GM18870 (cell line): ENCODE measurements around the gene CDC27.
"Not testable (repeated sequence)": the region's sequence is repeated elsewhere in the genome, so short reads cannot be mapped to it uniquely, and the experiment has no call there.

ENCODE experiments used
- ATAC-seq: cut with Tn5 transposase; IDR thresholded peaks from one replicate; pipeline ENCODE4 v1.9.1; 2021; ENCODE audit warnings: moderate library complexity; ENCODE audit not compliant: unreplicated experiment

The CDC27 gene

DNA sequence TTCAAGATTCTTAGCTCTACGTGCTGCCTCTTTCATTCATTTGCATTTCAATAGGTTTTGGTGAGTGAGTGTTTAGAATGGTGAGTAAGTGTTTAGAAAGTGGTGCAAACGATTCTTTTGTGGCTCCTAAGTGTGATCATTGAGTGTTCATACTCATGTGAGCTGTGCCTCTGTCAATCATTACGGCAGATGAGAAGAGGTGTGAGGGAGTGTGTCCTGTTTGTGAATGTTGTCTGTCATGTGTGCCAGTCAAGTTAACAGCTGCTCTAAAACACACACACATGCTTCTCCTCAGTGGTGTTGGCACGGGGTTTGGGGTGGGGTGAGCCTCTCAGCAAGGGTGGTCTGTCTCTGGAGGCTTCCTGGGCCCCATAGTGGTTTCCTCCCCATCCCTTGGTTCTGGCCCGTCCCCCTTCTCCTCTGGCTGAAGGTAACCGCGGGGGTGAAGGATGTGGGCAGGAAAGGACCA is 31.5 kb upstream of the CDC27 start:
- no peak for ATAC-seq

DNA sequence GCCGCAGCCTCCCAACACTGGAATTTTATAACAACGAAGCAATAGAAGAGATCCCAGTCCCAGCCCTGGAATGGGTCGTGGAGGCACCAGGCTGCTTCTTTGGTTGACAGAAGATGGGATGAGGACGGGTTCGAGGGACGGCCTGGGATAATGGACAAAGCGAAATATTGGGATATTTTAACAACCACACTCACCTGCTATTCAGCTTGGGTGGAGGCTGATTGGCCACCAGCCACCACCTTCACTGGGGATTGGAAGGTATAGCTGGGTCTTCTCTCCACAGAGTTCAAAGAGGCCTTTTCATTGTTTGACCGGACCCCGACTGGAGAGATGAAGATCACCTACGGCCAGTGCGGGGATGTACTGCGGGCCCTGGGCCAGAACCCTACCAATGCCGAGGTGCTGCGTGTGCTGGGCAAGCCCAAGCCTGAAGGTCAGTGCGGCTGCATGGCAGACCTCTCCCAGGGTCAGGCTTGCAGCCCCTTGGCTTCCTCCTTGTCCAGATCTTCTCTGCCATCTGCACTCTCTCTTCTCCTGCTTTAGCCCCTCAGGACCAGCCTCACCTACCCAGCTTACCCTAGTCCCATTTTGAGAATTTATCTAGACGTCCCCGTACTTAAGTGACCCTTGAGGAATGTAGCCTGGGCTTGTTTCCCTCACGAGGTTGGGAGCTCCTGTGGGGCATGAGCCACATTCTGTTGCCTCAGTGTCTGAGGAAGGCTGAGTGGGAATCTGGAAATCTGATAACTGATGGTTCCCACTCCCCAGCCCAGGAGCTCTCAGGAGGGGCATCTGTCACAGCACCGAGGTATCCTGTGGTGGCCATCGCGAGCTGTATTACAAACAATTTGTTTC is 30.8 kb upstream of the CDC27 start:
- no peak for ATAC-seq

DNA sequence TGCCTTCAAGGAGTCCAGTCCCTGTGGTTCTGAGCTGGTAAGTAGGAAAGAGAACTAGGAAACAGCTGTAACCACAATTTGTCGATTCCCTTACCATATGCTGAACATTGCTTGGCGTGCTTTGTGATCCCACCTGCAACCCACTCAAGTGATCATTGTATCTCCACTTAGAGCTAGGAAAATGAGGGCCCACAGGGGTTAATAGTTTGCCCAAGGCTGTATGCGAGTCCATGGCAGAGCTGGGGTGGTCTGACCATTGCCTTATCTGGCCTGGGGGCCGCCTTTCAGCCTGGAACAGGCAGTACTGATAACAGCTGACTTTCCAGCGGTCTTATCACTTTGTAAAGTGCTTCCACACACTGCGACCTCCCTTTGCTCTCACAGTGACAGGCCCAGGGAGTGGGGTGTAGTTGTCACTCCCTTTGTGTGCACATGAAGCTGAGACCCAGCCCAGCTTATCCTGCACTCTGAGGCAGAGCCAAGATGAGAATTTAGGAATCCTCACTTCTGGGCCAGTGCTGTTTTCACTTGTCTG is 29.9 kb upstream of the CDC27 start:
- ATAC-seq = no peak

DNA sequence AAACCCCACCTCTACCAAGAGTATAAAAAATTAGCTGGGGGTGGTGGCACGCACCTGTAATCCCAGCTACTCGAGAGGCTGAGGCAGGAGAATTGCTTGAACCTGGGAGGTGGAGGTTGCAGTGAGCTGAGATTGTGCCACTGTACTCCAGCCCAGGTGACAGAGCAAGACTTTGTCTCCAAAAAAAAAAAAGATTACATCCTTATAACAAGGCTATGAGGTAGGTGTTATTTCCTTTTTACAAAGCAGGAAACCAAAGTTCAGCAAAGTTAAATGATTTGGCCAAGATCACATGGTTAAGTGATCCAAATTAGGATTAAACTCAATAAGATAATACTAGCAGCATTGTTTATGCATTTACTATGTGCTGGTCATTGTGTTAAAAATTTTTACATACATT is 28.2 kb upstream of the CDC27 start:
- not testable (repeated sequence) for ATAC-seq

DNA sequence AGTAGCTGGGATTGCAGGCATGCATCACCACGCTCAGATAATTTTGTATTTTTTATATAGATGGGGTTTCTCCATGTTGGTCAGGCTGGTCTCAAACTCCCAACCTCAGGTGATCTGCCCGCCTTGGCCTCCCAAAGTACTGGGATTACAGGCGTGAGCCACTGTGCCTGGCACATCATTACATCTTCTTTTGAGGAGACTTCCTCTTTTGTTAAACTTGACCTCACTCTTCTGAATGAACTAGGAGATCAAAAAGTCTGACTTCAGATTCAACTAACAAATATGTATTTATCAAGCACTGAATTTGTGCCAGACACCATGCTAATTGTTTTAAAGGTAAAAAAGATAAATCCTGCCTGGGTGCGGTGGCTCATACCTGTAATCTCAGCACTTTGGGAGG is 27.7 kb upstream of the CDC27 start:
- ATAC-seq = not testable (repeated sequence)

DNA sequence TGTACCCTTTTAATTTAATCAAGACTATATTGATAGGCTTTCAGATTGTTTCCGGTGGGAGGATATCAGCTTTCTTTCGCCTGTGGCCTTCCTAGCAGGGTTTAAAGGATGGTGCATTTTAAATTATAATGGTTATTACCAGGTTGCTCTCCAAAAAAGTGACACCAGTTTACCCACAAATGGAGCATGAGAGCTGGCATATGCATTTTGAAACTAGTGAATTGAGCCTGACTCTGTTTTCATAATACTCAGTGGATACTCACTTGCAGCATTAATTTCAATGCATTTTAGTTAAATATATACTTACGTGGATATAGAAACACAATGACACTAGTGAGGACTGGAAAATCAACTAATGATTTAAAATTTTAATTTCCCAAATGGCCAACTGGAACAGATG is 25.8 kb upstream of the CDC27 start:
- no peak for ATAC-seq

DNA sequence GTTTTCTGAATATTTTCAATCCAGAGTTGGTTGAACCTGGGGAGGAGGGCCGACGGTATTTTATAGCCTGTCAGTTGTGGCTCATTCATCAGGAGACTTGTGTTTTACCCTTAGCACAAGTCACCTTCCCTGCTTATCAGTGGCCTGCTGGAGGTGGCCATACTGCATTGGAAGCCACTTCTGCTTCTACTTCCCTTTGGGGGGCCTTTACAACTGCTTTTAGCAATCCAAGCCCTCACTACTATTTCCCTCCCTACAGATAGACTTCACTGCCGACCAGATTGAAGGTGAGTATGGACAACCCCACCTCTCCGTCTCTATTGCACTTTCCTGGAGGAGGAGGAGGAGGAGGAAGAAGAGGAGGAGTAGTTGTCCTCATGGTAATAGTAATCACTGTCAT is 24.4 kb upstream of the CDC27 start:
- no peak for ATAC-seq

DNA sequence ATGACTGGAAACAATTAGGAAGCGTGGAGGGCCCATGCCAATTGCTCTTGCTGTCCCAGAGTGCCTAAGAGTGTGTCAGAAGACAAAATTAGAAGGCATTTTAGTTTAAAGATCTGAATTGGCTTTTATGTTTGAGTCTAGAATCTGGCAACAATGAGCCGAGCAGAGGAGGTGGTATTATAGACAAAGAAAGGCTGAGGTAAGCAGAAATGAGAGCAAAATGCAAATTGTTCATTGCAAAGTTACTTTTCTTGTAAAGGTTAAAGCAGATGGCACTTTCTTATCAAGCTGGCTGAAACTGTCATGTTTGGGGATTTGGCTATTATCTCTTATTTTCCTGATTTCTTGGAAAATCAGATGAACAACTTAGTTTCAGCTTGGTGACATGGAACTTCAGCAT is 23.4 kb upstream of the CDC27 start:
- no peak for ATAC-seq

DNA sequence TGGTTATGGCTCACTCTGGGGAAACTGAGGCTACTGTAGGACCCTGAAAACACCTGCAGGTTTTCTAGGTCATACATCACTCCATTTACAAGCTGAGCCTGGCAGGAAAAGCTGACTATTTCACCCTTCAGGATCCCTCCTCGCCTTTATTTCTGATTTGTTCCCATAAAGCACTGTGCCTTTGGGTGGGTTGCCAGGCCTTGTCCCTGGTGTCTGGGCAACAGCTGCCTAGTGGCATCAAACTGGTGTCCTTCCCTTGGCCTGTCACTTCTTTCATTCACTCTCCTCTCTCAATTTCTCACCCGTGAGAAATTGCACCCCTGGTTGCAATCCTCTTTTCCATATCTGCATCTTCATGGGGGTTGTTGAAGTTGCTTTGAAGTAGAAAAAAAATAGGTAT is 21.7 kb upstream of the CDC27 start:
- no peak for ATAC-seq

DNA sequence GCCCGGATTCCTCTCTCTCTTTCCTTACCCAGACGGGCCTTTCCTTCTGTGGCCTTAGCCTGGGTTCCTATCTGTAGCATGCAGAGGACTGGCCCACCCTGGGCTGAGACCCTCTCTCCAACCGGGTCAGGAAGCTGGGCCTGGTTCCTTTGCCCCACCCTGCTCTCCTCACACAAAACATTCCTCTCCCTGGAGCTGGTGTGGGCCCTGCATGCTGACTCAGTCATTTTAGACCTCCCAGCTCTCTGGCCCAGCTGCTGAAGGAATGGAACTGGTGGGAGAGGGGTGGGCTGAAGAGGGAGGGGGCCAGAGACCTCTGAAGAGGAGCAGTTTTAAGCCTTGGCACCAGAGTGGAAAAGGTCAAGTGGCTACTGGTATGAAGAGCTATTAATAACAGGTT is 21.0 kb upstream of the CDC27 start:
- ATAC-seq = no peak

DNA sequence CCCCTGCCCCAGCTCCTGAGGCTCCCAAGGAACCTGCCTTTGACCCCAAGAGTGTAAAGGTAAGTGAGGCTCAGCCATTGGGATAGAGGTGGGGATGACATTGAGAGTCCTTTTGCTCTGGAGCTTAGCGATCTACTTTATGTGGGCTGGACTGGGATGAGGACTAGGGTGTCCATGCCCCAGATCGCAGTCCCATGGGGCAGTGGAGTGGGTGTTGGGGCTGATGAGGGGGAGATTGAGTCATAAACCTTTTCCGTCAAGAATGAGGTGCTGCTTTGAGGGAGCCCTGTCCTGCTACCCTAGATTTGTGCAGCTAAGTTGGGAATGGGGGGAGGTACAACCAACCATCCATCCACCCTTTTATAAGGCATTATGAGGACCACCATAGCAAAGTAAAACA is 20.4 kb upstream of the CDC27 start:
- no peak for ATAC-seq

DNA sequence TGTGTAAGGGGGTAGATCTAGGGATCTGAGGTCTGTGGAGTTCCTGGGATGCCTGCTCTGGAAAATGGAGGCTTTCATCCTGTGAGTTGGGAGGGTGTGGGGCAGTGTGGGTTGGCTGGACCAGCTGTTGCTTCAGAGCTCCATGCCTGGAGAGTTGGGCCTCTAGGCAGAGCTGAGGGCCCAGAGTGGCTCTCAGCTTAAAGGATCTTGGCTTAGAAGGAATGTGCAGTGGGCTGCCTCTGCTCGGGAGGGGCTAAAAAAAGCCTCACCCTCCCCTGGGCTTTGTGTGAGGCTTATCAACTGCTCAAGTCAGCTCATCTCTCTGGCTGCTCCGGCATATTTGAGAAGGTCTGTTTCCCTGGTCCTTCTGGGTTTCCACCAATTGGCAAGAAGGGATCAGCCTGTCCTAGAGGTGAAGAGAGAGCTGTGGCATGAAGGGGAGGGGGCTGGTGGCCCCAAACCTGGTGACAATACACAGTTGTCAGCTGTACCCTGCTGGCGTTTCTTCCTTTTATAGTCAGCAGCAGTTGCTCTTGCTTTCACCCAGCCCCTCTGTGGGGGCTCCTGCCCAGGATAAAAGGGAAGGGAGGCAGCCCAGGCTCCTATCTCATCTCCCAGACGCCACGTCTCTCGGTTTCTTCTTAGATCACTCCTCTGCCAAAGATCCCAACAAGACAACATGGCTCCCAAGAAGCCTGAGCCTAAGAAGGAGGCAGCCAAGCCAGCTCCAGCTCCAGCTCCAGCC is 19.8 kb upstream of the CDC27 start, which contains the start of gene MYL4:
Gene MYL4, plus strand, starts transcription at position 605 of the 745 bp plus-strand sequence. Its CDS starts 75 bp downstream, at position 680.
- no peak for ATAC-seq

DNA sequence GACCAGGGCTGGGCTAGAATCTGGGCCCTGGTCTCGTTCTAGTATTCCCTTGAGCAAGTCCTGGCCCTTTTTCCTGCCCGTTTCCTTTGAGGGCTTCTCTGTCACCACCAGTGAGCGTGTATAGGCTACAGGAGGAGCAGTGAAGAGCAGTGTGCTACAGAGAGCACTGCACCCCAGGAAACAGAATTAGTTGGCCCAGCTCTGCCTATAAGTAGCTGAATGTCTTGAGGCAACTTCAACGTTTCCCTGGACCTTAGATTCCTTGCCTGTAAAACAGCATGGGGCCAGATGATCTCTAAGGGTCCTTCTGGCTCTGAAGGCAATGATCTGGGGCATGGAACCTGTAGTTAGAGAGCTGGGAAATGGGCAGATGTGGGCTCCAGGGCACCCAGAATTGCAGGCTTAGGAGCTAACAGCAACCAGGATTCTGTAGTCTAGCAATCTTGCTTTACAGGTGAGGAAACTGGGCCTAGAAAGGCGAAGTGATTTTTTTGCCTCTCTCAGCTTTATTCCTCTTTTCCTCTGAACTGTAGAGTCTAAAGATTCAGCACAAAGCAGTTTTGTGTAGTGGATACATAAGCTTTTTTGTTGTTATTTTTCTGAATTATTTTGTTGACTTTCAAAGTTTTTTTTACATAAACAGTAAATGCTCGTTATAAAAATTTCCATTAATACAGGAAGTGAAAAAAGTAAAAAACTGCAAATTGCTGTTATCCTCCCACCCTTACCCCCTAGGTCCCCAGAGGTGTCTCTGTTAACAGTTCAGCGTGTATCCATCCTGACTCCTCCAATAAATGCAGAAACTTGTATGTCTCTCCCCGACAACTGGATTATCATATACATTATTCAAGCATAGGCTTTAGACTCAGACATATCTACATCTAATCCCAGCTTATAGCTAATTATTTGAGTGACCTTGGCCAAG is 18.3 kb upstream of the CDC27 start:
- ATAC-seq = no peak

DNA sequence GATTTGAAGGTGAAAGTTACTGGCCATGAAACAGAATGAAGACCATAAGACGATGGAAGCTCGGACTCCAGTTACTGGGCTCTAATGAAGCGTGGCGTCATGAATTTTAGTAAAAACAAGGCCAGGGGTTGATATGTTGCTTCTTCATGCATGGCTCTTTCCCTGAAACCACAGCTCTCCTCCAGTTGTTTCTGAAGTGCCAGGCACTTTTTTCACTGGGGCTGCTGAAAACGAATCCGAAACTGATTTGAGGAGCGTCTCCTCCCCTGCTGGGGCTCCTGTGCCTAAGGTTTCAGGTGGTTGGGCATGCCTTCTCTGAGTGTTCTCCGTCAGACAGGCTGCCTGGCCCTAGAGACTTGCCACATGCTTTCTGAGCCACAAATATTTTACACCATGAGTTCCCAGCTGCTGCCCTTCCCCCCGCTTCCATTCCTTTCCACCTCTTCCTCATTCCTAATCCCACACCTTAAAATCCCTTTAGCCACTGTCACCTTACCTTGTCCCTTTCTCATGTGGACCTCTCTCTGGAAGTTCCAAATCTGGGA is 16.4 kb upstream of the CDC27 start:
- ATAC-seq = peak; percentile 36

DNA sequence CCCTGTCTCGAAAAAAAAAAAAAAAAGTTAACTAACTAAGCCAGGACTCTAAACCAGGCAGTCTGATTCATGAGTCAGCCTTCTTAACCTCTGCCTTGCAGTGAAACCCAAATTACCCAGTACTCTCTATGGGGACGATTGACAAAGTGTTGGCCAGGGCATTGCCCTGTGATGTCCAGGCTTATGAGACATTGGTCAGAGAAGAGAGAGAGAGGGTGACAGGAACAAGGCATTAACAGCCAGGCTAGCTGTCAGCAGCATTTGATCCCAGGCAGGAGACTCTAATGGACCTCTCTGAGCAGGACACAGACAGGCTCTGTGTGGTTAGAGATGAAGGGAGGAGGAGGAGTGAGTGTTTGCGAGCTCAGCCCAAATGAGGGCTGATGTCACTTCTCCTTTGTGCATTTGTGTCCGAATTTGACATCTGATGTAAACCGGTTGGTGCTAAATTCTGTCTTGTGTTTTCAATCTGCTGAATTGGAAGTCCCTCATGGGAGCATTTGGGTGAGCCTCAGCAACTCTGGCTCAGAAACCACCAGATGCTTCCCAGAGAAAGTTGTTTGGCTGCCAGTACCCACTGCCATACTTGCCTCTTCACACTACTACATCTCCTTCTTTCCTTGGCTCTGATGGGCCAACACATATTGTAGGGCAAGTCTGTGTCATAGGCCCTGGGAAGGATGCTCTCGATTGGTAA is 15.8 kb upstream of the CDC27 start:
- peak; percentile 44 for ATAC-seq

DNA sequence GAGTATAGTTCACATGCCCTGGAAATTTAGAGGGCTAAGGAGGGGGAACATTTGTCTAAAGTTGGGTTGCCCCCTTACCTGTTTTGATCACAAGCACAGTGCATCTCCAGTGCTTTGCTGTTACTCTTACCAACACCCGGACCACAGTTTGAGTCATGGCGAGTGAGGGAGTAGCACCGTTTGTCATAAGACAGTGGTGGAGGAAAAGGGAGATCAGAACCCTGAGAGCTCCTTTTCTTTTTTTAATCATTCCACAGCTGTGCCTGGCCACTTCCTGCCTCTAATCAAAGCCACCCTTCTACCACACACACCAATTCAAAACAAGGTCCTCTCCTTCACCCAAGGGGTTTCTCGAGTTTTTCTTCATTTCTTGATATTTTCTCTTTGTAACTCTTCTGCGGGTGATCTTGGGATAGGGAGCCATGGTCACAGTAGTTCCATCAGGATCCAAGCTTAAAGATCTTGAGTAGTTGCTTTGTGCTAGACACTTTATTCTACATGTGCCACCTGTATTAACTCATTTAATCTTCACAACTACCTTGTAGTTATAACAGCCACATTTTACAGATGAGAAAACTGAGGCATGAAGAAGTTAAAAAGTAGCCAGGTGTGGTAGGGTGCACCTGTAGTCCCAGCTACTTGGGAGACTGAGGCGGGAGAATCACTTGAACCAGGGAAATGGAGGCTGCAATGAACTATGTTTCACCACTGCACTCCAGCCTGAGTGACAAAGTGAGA is 15.1 kb upstream of the CDC27 start:
- no peak for ATAC-seq

DNA sequence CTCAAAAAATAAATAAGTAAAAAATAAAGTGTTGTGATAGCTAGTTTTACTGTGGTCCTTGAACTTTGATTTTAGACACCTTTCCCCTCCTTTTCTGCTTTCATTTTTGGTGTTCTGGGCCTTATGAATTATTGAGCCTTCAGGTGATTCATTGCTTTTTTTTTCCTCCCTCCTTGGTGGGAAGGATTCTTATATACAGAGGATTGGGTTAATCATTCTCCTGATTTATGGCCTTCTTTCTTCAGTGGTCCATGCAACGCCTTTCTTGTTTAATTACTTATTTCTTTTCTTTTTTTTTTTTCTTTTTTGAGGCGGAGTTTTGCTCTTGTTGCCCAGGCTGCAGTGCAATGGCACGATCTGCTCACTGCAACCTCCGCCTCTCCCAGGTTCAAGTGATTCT is 12.1 kb upstream of the CDC27 start:
- ATAC-seq = no peak

DNA sequence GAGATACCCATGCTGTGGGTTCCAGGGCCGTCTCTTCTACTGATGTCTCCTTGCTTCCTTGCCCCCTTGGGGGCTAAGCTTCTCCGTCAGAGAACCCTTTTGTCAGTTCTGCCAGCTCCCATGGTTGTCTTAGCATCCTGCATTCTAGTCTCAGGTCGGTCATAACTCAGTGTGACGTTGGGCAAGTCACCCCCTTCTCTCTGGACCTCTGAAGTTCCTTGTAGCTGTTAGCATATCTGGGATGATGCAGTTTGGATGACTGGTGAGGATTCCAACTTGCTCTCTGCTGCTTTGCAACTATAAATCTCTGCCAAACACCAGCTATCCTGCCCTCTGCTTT is 11.2 kb upstream of the CDC27 start:
- ATAC-seq = no peak

DNA sequence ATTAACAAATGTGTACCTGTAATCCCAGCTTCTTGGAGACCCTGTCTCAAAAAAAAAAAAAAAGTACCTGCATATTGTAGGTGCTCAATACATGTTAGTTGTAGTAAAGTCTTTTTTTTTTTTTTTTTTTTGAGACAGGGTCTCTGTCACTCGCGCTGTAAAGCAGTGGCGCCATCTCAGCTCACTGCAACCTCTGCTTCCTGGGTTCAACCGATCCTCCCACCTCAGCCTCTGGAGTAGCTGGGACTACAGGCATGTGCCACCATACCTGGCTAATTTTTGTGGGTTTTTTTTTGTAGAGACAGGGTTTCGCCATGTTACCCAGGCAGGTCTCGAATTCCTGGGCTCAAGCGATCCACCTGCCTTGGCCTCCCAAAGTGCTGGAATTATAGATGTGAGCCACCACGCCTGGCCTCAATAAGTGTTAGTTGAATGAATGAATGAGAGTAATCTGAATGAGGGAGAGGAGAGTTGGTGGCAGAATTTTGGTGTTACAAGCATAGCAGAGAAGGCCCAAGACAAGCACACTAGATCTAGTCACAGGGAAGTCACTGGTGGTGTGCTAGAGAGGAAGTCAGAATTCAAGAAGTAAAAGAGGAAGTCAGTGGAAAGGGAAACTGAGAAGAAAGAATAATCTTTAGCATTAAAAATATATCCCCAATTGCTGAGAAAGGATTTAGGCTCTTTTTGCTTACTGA is 10.7 kb upstream of the CDC27 start:
- ATAC-seq = no peak
